ENCODE measurements around the gene ARHGEF3. TPM values are rescaled to one million over a fixed set of nuclear protein-coding genes. Genes with fewer than 3 reads are reported as not detected.

Gene ARHGEF3
- total and polyA plus RNA-seq, 2 donors (not counting 3 experiments of a cell fraction or from before 2014, with no cell fraction given), result 6.7 to 16.3 TPM

DNA sequence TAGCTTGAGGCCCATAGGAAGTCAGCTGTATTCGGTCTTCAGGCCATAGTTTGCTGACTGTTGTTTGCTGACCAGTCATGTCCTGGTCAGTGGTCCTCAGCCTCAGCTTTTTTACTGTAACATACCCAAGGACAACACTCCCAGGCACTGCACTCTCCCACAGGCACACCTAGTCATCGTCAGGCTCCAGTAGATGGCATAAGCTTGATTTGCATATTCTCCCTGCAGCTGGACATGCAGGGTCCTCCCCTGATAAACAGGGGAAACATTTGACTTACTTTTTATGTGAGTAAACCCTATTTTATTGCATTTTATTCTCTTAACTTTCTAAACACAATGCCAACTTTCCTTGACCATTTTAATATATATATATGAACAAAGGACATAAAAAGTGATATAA, 22.9 kb downstream of the ARHGEF3 start:
- Histone ChIP-seq H3K4me2 (ENCODE audit: insufficient read depth, low read length) (no peak overlapping the region), H3K9me1 (replicated peaks; ENCODE audit: control insufficient read depth, extremely low read depth, insufficient read depth, low read length) (no peaks in the 10 kb centered on the region), H3K4me3 (replicated peaks in 1 of 3; ENCODE audit: insufficient read depth in 1 of 3, low read depth in 1 of 3, low read length in 3 of 3) (no peak overlapping the region), H3K9me3 (replicated peaks; ENCODE audit: control insufficient read depth, insufficient read depth, low read length) (no peaks in the 10 kb centered on the region), H4K20me1 (replicated peaks; ENCODE audit: control insufficient read depth, extremely low read depth, insufficient read depth, low read length) (no peaks in the 10 kb centered on the region), H3K9ac (replicated peaks; ENCODE audit: extremely low read depth, insufficient read depth, low read length) (no peak overlapping the region), H2AFZ (ENCODE audit: low read depth, low read length) (no peak overlapping the region), H3K27ac (ENCODE audit: insufficient read depth, low read depth, low read length) (no peak overlapping the region), H3K79me2 (ENCODE audit: control insufficient read depth, insufficient read depth, low read length) (no peaks in the 10 kb centered on the region), H3K27me3 (ENCODE audit: control insufficient read depth in 2 of 2, insufficient read depth in 2 of 2, low read length in 2 of 2) (no peaks in the 10 kb centered on the region), H3K36me3 (ENCODE audit: control insufficient read depth in 2 of 2, extremely low read depth in 1 of 2, insufficient read depth in 2 of 2, low read length in 2 of 2) (no peaks in the 10 kb centered on the region), H3K4me1 (ENCODE audit: control insufficient read depth, extremely low read depth, insufficient read depth, low read length) (peaks cover 14% of the 10 kb centered on the region)
- intact Hi-C loops (cut with micrococcal nuclease) (no loop called here), dilution Hi-C loops (cut with MboI; ENCODE audit: extremely low pct_ligation_motif_present, low sequenced_read_pairs) (no loop called here)
- TF ChIP-seq, protein P1, sequence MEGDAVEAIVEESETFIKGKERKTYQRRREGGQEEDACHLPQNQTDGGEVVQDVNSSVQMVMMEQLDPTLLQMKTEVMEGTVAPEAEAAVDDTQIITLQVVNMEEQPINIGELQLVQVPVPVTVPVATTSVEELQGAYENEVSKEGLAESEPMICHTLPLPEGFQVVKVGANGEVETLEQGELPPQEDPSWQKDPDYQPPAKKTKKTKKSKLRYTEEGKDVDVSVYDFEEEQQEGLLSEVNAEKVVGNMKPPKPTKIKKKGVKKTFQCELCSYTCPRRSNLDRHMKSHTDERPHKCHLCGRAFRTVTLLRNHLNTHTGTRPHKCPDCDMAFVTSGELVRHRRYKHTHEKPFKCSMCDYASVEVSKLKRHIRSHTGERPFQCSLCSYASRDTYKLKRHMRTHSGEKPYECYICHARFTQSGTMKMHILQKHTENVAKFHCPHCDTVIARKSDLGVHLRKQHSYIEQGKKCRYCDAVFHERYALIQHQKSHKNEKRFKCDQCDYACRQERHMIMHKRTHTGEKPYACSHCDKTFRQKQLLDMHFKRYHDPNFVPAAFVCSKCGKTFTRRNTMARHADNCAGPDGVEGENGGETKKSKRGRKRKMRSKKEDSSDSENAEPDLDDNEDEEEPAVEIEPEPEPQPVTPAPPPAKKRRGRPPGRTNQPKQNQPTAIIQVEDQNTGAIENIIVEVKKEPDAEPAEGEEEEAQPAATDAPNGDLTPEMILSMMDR (IDR thresholded peaks at IDR 0.05; ENCODE audit: extremely low read depth in 1 of 2, insufficient read depth in 1 of 2, low read depth in 1 of 2, low read length in 2 of 2), result no peak
- TF ChIP-seq, protein P2, sequence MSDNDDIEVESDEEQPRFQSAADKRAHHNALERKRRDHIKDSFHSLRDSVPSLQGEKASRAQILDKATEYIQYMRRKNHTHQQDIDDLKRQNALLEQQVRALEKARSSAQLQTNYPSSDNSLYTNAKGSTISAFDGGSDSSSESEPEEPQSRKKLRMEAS (IDR thresholded peaks at IDR 0.05; ENCODE audit: insufficient read depth, insufficient read length), result no peak
- TF ChIP-seq MYC (IDR thresholded peaks at IDR 0.05; ENCODE audit: low read depth, low read length), result no peak
- TF ChIP-seq GATA2 (IDR thresholded peaks at IDR 0.05; ENCODE audit: insufficient read depth, insufficient read length, low read depth, low read length), result no peak
- no peak for TF ChIP-seq POLR2AphosphoS5 (IDR thresholded peaks at IDR 0.05; ENCODE audit: insufficient read depth, low read depth, low read length)
- TF ChIP-seq JUN (IDR thresholded peaks at IDR 0.05; ENCODE audit: borderline replicate concordance, insufficient read depth, insufficient read length, low read depth), result no peak
- no peak for TF ChIP-seq FOS (IDR thresholded peaks at IDR 0.05; ENCODE audit: borderline replicate concordance, insufficient read depth, low read length)
- no peak for TF ChIP-seq POLR2A (IDR thresholded peaks at IDR 0.05; ENCODE audit: low read depth, low read length)
- TF ChIP-seq EZH2 (IDR thresholded peaks at IDR 0.05; ENCODE audit: borderline replicate concordance, low read depth, low read length, severe bottlenecking), result no peak
- POLR2A ChIA-PET, result no interaction called here
- CTCF ChIA-PET, result interaction anchor here (0.8 to 2.3 kb wide), 8 partner anchors 11 to 210 kb away, joined by 3 to 11 read pairs (median 4); no protein-coding TSS in a partner anchor
- FAIRE-seq (no peak), DNase-seq (ENCODE audit: low read depth, low spot score) (no peak)
- BruUV-seq (replicated peaks), result no TSS peak

Data from endothelial cell of umbilical vein (primary cell).